NCI-H526 (cell line): ENCODE measurements around the gene KAT7.
"Not testable (repeated sequence)": the region's sequence is repeated elsewhere in the genome, so short reads cannot be mapped to it uniquely, and the experiment has no call there.

Experiments used
- DNase-seq, 2 experiments: peaks; one replicate each; lab custom pipeline; 2025; lab: John Stamatoyannopoulos, UW

Gene KAT7

DNA sequence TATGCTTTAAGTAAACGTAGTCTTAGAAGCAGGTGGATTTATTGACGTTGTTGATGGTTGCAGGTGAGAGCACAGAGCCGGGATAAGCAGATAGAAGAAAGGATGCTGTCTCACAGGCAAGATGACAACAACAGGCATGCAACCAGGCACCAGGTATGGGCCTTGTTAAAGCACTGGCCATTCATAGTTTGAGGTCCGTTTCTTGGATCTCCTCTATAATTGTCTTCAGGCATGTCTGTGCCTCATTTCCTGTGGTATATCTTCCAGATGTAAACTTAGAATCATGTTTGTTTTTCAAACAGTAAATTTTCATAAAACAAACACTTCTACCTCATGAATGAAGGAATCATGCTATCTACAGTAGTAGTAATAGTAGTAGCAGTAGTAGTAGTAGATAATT is 20.6 kb downstream of the KAT7 start:
- DNase-seq, result no peak

DNA sequence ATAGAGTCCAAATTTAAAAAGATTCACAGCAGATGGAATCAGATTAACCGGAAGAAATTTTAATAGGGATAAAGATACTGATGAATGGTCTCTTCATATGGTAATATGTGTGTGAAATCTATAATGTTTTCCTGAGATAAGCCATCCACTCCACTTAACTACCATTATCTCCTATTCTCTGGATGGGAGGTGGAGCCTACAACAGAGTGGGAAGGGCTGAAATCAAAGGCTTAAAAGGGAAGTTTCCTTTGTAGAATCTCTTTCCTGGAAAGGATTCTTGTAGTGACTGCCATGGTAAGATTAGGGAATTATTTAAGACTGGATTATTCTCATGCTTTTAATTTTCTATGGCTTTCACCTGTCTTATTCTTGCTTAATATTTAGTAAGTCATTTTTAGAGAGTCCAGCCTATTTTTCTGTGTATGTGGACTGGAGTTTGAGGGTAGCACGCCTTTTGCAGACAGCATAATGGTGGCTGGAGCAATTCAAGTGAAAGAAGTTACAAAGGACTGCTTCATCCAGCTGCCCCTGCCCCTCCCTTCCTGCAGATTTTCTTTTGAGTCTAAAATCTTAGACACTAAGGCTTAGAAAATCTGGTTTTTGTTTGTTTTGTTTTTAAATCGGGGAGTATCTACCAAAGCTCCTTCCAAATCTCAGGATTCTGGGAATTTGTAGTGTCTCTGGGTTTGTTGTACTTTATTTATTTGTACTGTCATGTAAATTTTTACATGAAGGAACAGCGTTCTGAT is 26.5 kb downstream of the KAT7 start:
- DNase-seq, result no peak

DNA sequence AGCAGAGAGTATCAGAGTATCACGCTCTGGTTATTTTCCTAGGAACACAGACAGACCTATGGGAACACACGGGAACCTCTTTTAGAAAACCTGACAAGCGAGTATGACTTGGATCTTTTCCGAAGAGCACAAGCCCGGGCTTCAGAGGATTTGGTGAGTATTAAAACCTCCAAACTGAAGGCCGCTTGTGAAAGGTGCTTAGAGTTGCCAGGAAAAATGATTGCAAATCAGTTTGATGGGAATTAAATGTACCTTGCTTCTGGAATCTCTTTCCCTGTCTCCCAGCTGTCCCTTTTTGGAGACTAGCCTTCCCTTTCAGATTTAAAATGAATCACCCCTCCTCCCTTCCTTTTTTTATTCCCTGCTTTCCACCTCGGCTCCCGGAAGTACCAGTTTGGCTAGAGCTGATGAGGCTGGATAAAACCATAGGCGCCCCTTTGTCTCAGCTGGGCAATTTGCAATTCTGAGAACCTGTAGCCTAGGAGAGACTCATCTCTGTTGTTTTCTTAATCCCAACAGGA is 27.3 kb downstream of the KAT7 start:
- DNase-seq, result peak; percentile 68 to 76

DNA sequence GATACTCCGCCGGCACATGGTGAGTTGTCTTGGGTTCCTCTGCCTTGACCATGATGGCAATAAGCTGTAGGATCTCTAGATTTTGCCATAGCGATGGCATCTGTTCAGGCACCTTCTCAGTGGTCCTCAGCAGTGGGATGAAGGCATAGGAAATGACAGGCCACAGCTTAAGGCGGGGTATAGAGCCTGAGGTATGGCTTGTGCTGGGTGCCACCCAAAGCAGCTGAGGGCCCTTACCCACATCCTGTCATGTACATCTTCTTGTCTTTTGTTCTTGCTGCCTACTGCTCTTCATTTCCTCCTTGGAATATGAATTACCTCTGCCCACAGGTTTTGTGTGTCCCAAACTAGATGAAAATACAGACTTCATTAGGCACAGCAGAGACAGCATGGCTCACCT is 29.5 kb downstream of the KAT7 start:
- no peak for DNase-seq

DNA sequence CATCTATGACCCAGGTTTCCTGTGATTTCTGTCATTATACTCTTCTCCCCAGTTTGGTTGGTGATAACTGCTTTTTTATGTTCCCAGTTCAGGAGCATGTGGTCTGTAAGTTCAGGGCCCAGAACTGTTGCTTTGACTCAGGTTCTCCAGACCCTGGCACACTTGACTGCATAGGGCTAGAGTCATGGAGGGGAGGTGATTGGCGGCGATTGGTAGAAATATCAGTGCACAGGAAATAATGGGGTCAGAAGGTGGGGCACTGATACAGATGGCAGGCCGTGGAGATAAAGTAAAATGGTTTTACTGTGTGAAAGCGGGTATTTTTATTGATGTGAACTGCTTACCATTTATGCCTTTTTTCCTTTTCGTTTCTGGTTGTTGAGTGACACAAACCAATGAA is 30.7 kb downstream of the KAT7 start:
- no peak for DNase-seq

DNA sequence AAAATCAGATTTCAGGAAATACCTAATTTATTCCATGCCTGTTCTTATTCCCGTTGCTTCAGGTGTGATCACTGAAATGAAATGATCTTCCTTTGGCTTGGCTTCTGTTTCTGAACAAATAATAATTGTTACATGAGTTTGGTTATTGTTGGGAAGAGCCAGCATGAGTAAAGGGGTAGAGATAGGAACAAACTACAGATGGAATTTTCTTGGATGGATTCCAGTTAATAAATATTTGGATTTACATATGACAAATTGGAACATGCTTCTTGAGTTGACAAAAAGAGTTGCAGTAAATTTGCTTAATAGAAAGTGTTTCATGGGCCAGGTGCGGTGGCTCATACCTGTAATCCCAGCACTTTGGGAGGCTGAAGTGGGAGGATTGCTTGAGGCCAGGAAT is 31.2 kb downstream of the KAT7 start:
- DNase-seq, result no peak

DNA sequence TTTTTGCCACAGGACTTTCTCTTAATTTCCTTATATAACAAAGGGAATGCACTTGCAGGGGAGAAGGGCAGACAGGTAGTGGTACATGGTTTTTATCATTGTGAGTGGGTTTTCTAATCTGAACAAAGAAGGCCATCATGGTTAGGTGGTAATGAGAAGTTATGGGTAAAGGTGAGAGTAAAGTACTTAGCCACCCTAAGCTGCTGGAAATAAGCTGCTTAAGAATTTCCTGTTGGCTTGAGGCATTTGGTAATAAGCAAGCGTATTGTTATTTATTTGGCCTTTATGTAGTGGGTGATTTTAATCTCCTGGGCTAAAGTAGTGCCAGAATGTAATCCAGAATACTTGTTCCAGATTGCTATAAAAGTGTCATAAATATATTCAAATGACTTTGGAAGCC is 32.3 kb downstream of the KAT7 start:
- DNase-seq, result no peak

DNA sequence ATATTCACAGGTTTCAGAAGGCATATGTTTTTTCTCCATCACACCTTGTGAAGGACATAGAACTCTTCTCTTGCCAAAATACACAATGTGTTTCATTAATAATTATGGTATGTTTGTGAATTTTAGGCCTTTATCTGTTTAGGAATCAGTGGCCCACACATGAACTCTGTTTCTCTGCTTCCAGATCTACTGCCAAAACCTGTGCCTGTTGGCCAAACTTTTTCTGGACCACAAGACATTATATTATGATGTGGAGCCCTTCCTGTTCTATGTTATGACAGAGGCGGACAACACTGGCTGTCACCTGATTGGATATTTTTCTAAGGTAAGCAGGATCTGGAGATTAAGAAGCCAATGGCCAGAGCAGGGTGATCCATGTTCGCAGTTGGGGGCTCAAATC is 33.0 kb downstream of the KAT7 start:
- DNase-seq, result no peak

DNA sequence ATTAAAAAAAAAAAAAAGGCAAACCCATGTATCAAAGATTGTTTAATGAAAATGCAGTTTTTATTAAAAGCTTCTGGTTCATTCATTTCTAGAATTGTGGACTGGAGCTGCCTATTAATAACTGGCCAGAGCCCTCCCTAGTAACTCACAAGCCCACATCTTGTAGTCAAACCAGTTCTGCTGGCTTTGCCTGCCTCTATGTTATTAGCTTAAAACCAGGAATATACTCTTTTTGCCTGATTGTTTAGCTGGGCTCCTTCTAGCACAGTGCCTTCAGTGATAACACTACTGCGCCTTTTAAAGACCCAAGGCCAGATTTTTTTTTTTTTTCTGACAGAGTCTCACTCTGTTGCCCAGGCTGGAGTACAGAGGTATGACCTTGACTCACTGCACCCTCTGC is 33.4 kb downstream of the KAT7 start:
- no peak for DNase-seq

DNA sequence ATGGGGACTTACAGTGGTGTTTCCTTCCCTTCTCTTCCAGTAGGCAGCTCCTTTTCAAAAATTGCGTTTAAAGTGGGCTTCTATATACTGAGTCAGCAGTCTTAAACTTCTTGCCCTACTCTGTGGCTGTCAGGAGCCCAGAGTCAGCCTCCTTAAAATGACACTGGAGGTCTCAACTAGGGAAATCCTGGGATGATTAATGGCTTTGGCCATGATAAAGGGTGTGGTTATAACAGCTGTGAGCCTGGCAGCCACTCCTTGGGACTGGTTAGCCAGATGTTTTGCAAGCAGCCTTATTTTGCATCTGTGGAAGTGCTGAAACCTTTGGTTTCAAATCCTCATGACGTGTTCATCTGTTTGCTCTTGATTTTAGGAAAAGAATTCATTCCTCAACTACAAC is 34.3 kb downstream of the KAT7 start:
- DNase-seq, result no peak

DNA sequence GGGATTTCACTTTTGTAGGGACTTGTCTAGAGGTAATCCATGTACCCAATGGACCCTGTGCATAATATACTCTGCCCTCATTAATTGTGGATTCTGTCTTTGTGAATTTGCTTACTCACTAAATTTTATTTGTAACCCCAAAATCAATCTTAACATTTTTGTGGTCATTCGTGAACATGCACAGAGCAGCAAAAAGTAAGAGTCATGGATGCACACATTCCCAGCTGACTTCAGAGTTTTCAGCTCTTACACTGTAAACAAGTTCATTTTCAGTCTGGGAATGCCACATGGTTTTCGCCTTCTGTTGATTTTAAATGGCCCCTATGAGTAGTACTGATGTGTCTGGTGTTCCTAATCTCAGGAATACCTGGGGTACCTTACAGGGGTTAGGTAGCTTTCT is 35.1 kb downstream of the KAT7 start:
- DNase-seq, result no peak

DNA sequence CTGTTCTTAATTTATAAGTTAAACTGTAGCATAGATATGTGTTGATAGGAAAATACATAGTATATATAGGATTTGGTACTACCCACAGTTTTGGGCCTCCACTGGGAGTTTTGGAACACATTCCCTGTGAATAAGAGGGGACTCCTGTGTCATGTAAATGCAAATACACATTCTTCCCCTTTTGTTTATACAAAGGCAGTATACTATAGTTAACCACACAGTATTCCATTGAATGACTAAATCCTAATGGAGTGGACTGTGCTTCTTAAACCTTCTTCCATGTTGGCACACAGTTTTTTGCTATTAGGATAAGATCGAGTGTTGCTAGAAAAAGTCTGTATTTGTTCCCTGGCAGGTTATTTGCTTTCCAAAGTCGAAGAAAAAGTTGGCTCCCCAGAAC is 37.2 kb downstream of the KAT7 start:
- no peak for DNase-seq

DNA sequence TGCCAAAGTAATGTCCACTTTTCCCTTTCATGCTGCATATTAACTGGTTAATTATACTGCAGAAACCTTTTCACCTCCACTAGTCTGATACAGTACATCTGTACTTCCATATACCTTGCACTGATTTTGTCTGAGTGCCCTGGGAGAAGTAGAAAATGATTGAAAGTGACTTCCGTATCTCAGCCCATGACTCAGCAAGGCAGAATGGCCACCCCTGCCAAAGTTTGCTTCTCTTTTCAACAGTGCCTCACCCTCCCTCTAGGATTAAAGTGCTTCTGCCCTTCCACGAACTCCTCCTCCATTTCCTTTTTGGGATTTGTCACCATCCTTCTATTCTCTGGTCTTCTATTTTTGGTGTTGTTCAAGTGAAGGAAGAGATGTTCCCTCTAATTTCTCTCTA is 39.8 kb downstream of the KAT7 start:
- not testable (repeated sequence) for DNase-seq

DNA sequence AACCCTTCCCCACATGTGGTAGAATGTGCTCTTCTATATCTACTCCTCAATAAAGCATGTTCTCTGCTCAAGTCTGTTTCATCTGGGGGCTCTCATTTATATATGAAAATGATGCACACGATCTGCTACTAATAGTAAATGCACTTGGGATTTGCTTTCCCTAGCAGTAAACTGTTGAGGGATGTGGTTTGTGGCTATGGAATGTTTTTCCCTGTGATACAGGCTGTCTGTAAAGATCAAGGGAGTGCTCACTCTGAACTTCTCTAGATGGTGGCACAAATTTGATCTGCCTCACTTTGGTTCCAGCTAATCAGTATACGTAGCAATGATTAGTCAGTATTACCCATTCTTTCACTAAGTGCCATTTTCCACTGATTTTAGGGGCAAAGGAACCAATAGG is 40.5 kb downstream of the KAT7 start:
- DNase-seq, result no peak

DNA sequence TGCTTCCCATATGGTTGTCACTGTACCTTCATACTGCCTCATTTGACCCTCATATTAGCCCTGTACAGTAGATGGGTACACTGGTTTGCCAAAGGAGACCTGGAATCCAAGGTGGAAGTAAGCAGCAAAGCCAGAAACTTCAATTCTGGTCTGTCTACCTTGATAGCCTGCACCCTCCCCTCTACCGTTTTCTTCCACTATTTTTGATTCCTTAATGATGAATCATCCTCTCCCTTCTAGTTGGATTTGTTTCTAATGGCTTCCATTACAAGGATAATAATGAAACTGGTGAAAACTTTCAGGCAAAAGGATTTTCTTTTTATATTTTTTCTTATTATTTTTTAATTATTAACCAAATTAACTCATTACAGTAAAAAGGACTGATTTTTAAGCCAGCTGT is 42.1 kb downstream of the KAT7 start:
- DNase-seq, result no peak

DNA sequence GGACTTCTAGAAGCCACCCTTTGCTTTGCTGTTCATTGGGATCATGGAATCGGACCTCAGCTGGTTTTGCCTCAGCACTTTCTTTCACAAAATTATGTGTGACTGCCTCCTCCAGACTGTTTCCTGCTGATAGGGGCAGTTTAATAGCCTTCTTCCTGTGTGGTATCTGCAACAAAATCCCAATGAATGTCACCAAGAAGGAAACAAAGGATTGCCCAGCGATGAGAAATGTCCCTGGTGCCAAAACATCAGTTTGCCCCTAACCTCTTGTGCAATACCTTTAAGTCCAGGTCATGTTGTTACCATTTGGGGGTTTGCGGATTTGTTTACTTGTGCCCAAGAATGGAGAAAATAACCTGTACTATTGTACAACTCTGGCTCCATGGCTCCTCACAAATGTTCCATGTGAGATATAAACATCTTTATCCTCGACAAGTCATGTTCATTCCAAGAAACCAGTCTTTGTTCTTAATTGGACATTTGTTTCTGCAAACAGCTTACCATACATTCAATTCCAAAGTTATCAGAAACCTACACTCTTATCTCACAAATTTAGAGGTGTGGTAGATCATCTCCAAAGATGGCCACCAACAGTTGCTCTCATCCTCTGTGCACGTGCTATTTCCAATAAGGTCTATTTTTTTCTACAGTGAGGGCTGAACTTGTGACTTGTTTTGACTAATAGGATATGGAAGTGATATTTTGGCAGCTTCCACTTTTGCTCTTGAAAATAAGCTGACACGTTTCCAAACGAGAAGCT is 44.5 kb downstream of the KAT7 start:
- DNase-seq, result no peak

DNA sequence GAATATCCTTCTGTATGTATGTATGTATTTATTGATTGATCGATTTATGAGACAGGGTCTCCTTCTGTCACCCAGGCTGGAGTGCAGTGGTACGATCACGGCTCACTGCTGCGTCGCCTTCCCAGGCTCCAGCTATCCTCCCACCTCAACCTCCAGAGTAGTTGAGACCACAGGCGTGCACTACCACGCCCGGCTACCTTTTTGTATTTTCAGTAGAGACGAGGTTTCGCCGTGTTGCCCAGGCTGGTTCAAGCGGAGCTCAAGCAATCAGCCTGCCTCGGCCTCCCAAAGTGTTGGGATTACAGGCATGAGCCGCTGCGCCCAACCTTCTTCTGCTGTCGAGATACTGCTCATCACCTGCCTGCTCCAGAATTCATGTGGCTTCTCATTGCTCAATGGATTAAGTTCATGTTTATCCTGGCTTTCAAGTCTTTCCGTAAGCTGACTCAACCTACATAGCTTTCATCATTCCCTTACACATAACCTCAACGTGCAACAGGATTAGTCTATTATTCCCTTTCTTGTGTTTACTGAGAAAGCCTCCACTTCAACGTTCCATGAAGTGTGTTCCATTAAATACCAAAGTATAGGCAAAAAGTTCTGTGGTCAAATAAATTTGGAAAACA is 45.8 kb downstream of the KAT7 start:
- DNase-seq, result no peak

DNA sequence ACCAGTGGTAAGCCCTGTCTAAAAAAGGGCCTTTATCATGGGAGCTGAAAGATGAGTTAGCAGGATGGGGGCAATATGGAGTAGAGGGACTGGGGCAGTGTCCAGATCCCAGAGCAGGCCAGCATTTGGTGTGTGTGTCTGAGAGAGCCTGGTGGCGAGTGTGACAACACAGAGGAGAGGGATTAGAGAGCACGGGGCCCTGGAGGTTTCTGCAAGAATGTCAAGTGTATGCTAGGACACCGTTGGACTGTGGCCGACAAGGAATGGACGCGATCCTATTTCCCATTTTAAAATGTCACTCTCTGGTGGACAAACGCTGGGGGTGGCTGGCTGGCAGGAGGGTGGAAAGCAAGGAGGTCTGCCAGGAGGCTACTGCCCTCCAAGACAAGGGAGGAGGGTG is 47.0 kb downstream of the KAT7 start:
- no peak for DNase-seq

DNA sequence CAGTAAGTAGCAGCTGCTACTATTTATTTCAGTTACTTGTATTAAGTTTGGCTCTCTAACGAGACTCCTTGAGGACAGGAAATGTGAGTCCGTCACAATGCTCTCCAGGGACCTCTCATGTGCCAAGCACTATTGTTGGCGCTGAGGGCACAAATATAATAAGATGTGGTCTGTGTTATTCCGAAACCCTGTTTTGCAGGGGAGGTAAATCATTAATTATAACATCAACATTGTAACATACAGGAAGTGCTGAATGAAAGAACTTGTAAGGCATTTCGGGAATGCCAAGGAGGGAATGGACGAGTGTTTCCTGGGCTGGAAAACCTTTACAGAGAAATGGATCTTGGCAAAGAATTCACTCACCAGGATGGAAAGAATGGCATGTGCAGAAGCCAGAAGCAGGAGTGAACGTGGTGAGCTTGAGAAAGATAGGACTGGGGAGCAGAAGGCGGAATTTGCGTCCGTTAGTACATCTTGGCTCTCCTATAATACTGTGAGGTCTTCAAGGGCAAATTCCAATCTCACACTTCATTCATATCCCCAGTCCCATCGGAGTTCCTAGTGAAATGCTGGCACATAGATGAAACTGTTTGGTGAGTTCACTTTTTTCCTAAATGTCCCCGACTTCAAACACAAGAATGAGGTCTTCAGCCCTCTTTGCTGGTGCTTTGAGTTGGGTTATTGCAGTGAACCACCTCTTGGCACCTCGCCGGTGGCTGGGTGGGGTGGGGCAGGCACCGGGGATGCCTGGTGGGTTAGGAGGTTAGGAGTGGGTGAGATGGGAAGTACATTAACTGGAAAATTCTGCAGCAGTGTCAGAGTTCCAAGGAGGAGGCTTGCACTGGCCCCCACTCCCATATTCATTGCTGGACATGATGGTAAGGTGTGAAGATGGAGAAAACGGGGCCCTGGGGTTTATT is 47.9 kb downstream of the KAT7 start:
- DNase-seq, result no peak

DNA sequence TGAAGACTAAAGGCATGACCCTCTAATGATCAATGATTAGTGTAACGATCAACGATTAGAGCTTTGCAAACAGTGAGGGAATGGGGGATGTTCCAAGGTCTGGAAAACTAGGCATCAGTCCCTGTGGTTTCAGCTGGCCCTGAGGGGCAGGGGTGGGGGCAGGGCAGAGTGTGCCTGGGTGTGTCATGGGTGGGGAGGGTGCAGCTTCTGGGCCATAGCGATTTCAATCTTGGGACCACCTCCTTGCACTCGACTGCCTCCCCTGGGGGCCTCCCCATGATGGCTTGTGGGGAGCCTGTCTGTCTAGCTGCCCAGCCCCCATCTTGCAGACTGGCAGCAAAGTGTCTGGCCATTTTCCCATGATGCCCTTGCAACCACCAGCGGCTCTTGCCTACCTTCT is 51.0 kb downstream of the KAT7 start:
- DNase-seq, result no peak

DNA sequence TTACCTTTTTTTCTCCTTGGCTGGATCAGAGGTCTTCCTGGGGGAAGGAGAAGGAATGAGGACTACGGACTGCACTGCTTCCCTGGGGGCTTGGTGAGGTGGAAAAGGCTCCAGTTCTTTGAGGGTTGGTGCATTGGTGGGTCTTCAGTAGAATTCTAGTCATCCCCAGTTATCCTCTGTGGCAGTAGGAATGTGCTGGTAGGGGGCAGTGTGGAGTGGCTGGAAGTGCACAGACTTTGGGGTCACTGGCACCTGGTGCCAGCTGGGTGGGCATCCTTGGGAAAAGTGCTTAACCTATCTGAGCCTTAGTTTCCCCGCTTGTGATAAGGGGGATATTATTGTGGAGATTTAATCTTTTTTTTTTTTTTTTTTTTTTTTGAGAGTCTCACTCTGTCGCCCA is 53.1 kb downstream of the KAT7 start:
- no peak for DNase-seq

DNA sequence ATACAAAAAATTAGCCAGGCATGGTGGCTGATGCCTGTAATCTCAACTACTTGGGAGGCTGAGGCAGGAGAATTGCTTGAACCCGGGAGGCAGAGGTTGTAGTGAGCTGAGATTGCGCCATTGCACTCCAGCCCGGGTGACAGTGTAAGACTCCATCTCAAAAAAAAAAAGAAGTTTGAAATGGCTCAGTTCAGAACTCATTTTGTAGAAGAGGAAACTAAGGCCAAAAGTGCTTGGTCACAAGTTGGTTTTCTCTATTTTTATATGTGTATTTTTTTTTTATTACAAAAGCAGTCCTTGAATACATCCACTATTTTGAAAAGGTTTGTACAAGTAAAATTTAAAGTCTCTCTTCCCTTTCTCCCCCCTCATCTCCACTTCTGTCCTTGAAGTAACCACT is 53.9 kb downstream of the KAT7 start:
- no peak for DNase-seq
